Endodermal cell (in vitro differentiated cells): ENCODE data around the gene GUCD1. TPM values are rescaled to one million over a fixed set of nuclear protein-coding genes. Genes with fewer than 3 reads are reported as not detected.

Experiments
- DNase-seq: peaks from one replicate; pipeline ENCODE4 v3.0.0-alpha.2; 2017
- H3K27ac ChIP-seq: 2 replicates; pipeline ENCODE4 v1.5.1; 2013; ENCODE audit warnings: mild to moderate bottlenecking, low read depth, low read length, moderate library complexity
- H3K27me3 ChIP-seq: 2 replicates; pipeline ENCODE4 v1.6.1; 2013; ENCODE audit warnings: mild to moderate bottlenecking, low read length, moderate library complexity; ENCODE audit not compliant: insufficient read depth, control insufficient read depth, poor library complexity, severe bottlenecking
- H3K36me3 ChIP-seq: 2 replicates; pipeline ENCODE4 v1.7.0; 2013; ENCODE audit warnings: mild to moderate bottlenecking, low read length, moderate library complexity; ENCODE audit not compliant: control insufficient read depth, insufficient read depth
- H3K4me1 ChIP-seq: one replicate; pipeline ENCODE4 v1.7.0; 2013; ENCODE audit warnings: low read length; ENCODE audit not compliant: control insufficient read depth, insufficient read depth
- H3K4me3 ChIP-seq: 2 replicates; pipeline ENCODE4 v1.5.1; 2013; ENCODE audit warnings: mild to moderate bottlenecking, low read length, moderate library complexity
- H3K9ac ChIP-seq: 2 replicates; pipeline ENCODE4 v1.6.1; 2013; ENCODE audit warnings: mild to moderate bottlenecking, low read length, moderate library complexity; ENCODE audit not compliant: poor library complexity, severe bottlenecking; ENCODE audit errors: extremely low read depth
- H3K9me3 ChIP-seq: 2 replicates; pipeline ENCODE4 v1.6.1; 2013; ENCODE audit warnings: mild to moderate bottlenecking, low read length, moderate library complexity; ENCODE audit not compliant: control insufficient read depth
- H3K27ac Mint-ChIP-seq: 2 replicates; pipeline ENCODE4 v1.8.0; 2020; ENCODE audit warnings: mixed read lengths
- H3K27me3 Mint-ChIP-seq: 2 replicates; pipeline ENCODE4 v1.8.0; 2021; ENCODE audit warnings: mild to moderate bottlenecking, mixed read lengths; ENCODE audit not compliant: insufficient read depth
- H3K36me3 Mint-ChIP-seq: 2 replicates; pipeline ENCODE4 v1.8.0; 2020; ENCODE audit warnings: low read depth, mixed read lengths
- H3K4me1 Mint-ChIP-seq: 2 replicates; pipeline ENCODE4 v1.8.0; 2020; ENCODE audit warnings: mixed read lengths
- H3K4me3 Mint-ChIP-seq: 2 replicates; pipeline ENCODE4 v1.8.0; 2020; ENCODE audit warnings: mild to moderate bottlenecking, moderate library complexity, mixed read lengths
- H3K9me3 Mint-ChIP-seq: 2 replicates; pipeline ENCODE4 v1.8.0; 2020; ENCODE audit warnings: mild to moderate bottlenecking, mixed read lengths
- whole genome bisulfite sequencing, 2 experiments: methylation state at CpG; one replicate each; pipeline versions ENCODE4 v1.1.5 to v1.1.7; 2013; ENCODE audit warnings: missing lambda C conversion rate in 2 of 2, mixed read lengths in 1 of 2; ENCODE audit not compliant: insufficient coverage in 1 of 2, insufficient read length in 1 of 2; 5-methylcytosine and 5-hydroxymethylcytosine counted together
- total RNA-seq, 2 donors: library from RNA; stranded (reverse); fragmentation: NEBNext Ultra II Directional in 1 of 2; extraction: Animal tissue kit (Norgen Biotek cat#: 25700) in 1 of 2; gene quantifications; 2 replicates in 1 of 2; 3 replicates in 1 of 2; pipeline ENCODE4 v1.2.1, GENCODE V29; 2021
- TF ChIP-seq, protein P1 (sequence below): fragments of 200-600 bp; sonication (generic); conservative IDR thresholded peaks from 2 replicates; pipeline ENCODE4 v1.5.0; 2021; ENCODE audit warnings: antibody characterized with exemption, mild to moderate bottlenecking

Gene GUCD1
- total RNA-seq, 2 donors from 2014 or later = 64.7 to 73.6 TPM

DNA sequence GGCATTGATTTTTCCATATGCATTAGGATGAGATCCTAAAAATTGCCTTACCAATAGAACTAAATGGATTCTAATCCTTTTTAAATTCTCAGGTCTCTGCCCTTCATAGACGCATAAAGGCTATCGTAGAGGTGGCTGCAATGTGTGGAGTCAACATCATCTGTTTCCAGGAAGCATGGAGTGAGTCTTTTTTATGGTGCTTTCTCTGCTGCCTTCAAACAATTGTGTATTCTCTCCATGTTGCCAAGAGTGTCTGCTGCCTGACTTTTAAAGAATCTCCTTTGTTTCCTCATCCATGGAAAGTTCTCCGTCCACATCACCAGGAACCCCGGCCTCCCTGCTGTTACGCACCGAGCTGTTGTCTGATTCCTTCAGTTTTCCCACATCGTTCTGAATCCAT lies 52.9 kb downstream of the GUCD1 start:
- peaks cover 43% of the 10 kb centered on the region for H3K27me3 ChIP-seq
- H3K4me3 Mint-ChIP-seq = no peak overlapping the region
- no peak overlapping the region for H3K4me3 ChIP-seq
- no peaks in the 10 kb centered on the region for H3K9me3 Mint-ChIP-seq
- H3K9ac ChIP-seq = no peak overlapping the region
- H3K27ac Mint-ChIP-seq = peak overlapping the region; percentile 15
- peaks cover 33% of the 10 kb centered on the region for H3K27me3 Mint-ChIP-seq
- H3K4me1 ChIP-seq = peaks cover 23% of the 10 kb centered on the region
- H3K9me3 ChIP-seq = no peaks in the 10 kb centered on the region
- TF ChIP-seq, protein P1, sequence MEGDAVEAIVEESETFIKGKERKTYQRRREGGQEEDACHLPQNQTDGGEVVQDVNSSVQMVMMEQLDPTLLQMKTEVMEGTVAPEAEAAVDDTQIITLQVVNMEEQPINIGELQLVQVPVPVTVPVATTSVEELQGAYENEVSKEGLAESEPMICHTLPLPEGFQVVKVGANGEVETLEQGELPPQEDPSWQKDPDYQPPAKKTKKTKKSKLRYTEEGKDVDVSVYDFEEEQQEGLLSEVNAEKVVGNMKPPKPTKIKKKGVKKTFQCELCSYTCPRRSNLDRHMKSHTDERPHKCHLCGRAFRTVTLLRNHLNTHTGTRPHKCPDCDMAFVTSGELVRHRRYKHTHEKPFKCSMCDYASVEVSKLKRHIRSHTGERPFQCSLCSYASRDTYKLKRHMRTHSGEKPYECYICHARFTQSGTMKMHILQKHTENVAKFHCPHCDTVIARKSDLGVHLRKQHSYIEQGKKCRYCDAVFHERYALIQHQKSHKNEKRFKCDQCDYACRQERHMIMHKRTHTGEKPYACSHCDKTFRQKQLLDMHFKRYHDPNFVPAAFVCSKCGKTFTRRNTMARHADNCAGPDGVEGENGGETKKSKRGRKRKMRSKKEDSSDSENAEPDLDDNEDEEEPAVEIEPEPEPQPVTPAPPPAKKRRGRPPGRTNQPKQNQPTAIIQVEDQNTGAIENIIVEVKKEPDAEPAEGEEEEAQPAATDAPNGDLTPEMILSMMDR = no peak
- 74 to 79% methylated on average over 7 of the region's 7 CpGs for WGBS, 2 experiments
- H3K36me3 Mint-ChIP-seq = no peaks in the 10 kb centered on the region
- H3K4me1 Mint-ChIP-seq = peaks cover 51% of the 10 kb centered on the region
- no peak overlapping the region for H3K27ac ChIP-seq
- H3K36me3 ChIP-seq = no peaks in the 10 kb centered on the region
- no peak for DNase-seq

DNA sequence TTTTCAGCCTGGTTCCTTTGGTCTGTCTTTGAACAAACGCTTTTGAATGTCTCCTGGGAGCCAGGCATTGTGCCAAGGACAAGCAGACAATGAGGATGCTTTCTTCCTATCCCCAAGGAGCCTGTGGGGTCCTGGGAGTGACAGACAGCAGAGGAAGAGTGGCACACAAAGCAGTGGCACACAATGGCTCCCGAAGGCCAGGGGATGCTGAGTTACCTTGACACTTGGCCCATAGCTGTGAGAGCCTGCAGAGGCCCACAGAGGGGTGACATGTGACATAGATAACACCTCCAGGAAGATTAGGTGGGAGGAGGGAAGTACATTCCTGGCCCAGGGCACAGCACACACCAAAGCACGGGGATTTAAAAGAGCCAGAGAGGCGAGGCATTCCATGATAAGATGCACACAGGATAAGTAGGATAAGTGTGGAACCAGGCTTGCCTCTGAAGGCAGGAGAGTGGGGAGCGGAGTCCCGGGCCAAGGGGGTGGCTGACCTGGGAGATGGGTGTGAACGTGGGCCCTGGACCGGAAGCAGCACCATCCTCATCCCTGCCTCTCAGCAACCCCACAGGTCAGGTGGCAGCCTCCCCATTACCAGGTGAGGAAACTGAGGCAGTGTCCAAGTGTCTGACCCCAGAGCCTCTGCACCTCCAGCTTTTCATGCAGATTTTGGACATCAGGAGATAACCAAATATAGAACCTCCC lies 53.5 kb downstream of the GUCD1 start:
- Histone ChIP-seq H3K27ac (no peak overlapping the region), H3K9ac (no peak overlapping the region), H3K36me3 (no peaks in the 10 kb centered on the region), H3K4me3 (no peak overlapping the region), H3K9me3 (no peaks in the 10 kb centered on the region), H3K27me3 (peaks cover 46% of the 10 kb centered on the region), H3K4me1 (peaks cover 18% of the 10 kb centered on the region)
- H3K4me3 Mint-ChIP-seq = no peak overlapping the region
- H3K36me3 Mint-ChIP-seq = no peaks in the 10 kb centered on the region
- H3K9me3 Mint-ChIP-seq = no peaks in the 10 kb centered on the region
- peaks cover 47% of the 10 kb centered on the region for H3K4me1 Mint-ChIP-seq
- peaks cover 39% of the 10 kb centered on the region for H3K27me3 Mint-ChIP-seq
- WGBS, 2 experiments = 85% methylated on average over 4 to 8 of the region's 8 CpGs
- peak overlapping the region; percentile 35 for H3K27ac Mint-ChIP-seq
- peak; percentile 83 for DNase-seq
- TF ChIP-seq, protein P1 = no peak

DNA sequence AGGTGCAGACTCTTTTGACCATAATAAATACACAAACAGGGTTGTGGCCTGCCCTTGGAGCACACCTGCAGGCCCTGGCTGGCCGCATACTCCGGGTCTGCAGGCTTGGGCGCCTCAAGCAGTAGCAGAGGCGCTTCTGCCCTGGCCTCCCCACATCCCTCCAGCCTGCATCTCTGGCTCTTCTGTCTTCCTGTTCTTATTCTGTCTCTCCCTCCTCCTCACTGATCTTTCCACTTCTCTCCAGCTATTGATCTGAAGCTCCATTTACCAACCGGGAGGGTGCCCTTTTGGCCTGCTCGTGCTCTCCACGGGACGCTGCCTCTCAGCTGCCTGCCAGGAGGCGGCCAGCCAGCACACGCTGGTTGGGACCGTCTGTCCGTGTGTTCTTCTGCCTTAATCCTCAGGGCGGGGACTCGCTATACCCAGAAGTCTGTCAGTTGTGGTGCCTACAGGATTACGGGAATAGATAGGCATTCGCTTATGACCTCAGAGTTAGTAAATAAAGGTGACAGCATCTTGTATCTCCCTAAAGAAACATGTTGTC lies 54.6 kb downstream of the GUCD1 start:
- TF ChIP-seq, protein P1 = no peak
- 70 to 77% methylated on average over 12 to 16 of the region's 16 CpGs for WGBS, 2 experiments
- no peak overlapping the region for H3K9ac ChIP-seq
- peaks cover 53% of the 10 kb centered on the region for H3K27me3 ChIP-seq
- H3K4me3 ChIP-seq = no peak overlapping the region
- Mint-ChIP-seq H3K36me3 (no peaks in the 10 kb centered on the region), H3K4me3 (no peak overlapping the region), H3K9me3 (peaks cover 2% of the 10 kb centered on the region), H3K27ac (no peak overlapping the region), H3K27me3 (peaks cover 50% of the 10 kb centered on the region), H3K4me1 (peaks cover 44% of the 10 kb centered on the region)
- H3K36me3 ChIP-seq = no peaks in the 10 kb centered on the region
- peaks cover 15% of the 10 kb centered on the region for H3K4me1 ChIP-seq
- H3K27ac ChIP-seq = no peak overlapping the region
- no peak for DNase-seq
- no peaks in the 10 kb centered on the region for H3K9me3 ChIP-seq
